HG02938 (cell line): Measurements from ENCODE around the gene NSUN6.

Source experiments
- ATAC-seq: cut with Tn5 transposase; IDR thresholded peaks from one replicate; pipeline ENCODE4 v1.9.1; 2021; ENCODE audit warnings: mild to moderate bottlenecking, moderate library complexity; ENCODE audit not compliant: unreplicated experiment

The NSUN6 gene

DNA sequence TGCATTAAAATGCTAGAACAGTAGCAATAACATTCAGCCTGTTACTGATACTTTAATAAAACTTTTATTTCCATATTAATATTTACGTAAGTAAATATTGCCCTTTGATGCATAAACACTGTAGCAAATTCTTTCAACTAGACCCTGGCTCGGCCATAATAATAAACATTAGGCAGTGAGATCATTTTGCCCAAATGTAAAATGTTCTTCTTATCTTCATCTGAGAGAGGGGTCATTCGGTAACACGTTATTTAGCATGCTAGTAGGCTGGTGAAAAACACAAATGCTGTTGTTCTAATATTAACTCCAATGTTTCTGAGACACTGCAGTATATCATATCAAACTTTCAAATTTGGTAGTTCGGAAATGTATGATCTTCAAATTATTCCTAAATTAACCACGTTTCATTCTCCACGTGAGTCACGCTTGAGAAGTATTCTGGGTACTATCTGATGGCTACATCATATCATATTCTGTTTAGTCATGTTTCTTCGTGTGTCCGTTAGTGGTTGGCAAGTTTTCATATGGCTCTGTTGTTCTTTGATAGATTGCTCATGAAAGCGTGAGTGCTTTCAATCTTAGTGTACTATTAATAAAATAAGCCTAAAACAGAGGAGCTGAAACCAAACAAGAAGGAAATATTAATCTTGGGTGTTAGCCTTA lies 145.8 kb downstream of the NSUN6 start:
- no peak for ATAC-seq

DNA sequence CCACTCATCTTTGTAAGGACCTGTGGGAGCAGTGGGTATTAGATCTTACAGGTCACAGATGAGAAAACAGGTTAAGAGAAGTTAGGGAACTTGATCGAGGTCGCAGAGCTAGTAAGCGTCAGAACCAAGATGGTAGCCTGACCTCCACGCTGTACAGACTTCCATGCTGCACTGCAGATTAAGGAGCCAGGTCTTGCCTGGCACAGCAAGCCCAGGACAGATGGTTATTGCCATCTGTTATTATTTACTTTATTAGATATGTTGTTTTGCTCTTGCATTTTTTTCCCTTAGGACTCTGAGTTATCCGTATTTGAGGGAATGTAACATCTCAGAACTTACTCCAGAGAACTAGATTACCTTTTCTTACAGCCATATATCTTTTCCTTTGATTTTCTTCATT lies 147.2 kb downstream of the NSUN6 start:
- ATAC-seq, result no peak

- ATAC-seq, result no peak
These were observed 149.8 kb downstream of the NSUN6 start for GRCh38 chr10:18501629-18502028.

GRCh38 chr10:18501198-18501597 lies 150.2 kb downstream of the NSUN6 start:
- peak; percentile 94 for ATAC-seq

DNA sequence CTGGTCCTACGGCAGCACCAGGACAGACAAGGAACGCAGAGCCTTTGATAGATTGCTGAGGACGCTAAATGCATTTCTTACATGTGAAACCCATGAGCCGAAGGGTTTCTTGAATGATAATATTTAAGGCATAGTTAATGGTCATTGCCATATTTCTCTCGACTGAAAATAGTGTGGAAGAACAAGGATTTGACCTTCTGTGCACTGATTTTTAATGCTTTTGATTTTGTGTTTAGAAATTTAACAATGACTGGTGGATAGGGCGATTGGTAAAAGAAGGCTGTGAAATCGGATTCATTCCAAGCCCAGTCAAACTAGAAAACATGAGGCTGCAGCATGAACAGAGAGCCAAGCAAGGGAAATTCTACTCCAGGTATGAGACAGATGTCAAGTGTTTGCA lies 150.8 kb downstream of the NSUN6 start:
- ATAC-seq, result peak; percentile 12

DNA sequence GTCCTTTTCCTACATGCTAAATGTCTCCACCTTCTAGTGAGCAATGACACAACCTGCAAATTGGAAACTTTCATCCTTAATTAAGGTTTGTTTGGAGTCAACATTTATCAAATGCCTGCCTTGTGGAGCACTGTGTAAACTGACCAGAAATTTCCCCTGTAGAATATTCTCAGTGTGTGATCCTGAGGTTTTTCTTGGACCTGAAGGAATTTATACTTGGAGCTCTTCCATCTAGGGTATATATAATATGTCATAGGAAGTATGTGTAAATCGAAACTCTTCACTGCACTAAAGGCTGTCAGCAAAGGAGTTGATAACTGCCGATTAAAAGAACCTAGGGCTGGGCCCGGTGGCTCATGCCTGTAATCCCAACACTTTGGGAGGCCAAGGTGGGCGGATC lies 152.4 kb downstream of the NSUN6 start:
- no peak for ATAC-seq

DNA sequence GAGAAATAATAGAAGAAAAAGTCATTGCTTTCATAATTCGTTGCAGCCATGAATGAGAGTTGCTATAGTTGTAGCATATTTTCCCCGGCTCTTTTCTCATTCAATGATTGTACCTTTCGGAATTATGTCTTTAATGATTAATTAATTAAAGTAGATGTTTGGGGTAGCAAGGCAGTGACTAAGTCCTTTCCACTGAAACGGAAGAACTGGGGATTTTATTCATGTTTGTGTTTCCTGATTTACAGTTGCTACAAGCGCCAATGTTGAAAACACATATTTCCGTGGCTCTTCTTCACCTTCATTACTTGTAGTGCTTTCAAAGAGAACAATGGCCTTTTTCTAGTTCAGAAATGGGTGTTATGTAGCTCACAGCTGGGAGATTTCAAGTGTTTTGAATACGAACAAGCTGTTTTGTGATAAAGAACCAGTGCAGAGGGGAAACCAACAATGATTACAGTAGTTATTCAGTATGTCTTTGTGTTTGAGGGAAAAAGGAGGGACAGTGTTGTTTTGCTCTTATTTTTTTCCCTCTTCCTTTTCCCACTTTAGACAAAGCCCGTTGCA lies 153.5 kb downstream of the NSUN6 start:
- ATAC-seq, result no peak
